Peyer's patch (tissue), 4 donors: ENCODE data around the gene ASCC3.

ENCODE experiments used
- CTCF ChIP-seq, 6 experiments: fragments of 450-650 bp in 4 of 6; fragments of 200-600 bp in 2 of 6; sonication (generic) in 1 of 6; IDR thresholded peaks; one replicate each; pipeline ENCODE4 v1.5.1; 2017 to 2019; ENCODE audit warnings: antibody characterized with exemption in 6 of 6, mild to moderate bottlenecking in 3 of 6, moderate library complexity in 1 of 6
- POLR2A ChIP-seq, 2 donors: fragments of 450-650 bp; IDR thresholded peaks; one replicate each; pipeline ENCODE4 v1.5.1; 2017; ENCODE audit warnings: antibody characterized with exemption in 2 of 2, mild to moderate bottlenecking in 2 of 2, moderate library complexity in 2 of 2

DNA sequence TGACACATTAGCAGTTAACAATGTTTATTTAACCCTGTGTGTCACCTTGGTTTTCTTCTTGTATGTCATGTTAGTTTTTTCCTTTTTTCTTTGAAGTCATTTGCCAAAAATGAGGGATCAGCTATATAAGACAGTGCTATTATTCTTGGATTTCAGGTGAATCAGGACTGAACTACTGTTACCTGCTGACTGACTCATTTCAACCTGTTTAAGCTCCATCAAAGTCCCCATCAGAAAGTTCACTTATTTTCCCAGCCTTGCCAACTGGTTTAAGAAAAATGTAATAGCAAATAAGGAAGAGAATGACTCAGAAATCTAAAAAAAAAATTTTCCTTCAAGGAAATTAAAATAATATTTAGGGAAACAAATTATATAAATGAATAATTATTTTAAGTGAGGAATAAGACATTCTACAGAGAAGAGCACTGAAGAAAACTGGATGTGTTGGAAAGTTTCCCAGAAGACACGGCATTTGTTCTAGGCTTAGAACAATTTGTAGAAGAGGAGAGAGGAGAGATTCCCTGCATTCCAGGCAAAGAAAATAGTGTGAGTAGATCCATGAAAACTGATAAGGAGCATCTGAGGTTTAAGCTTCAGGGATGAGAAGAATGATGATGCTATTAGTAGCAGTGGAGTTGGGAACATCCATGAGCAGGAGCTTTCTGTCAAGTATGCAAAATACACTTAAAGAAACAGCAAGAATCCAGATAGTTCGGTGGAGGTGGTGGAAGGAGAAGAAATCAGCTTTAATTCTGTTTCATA is 331.5 kb downstream of the ASCC3 start:
- TF ChIP-seq POLR2A (IDR thresholded peaks at IDR 0.05) (no peak), CTCF (IDR thresholded peaks at IDR 0.05) (no peak)
